ENCODE data around the gene KRT14.
"Not testable (repeated sequence)": the region's sequence is repeated elsewhere in the genome, so short reads cannot be mapped to it uniquely, and the experiment has no call there.

The KRT14 gene

GRCh38 chr17:41631025-41631897 is 44.6 kb upstream of the KRT14 start:
- TF ChIP-seq, protein P1, sequence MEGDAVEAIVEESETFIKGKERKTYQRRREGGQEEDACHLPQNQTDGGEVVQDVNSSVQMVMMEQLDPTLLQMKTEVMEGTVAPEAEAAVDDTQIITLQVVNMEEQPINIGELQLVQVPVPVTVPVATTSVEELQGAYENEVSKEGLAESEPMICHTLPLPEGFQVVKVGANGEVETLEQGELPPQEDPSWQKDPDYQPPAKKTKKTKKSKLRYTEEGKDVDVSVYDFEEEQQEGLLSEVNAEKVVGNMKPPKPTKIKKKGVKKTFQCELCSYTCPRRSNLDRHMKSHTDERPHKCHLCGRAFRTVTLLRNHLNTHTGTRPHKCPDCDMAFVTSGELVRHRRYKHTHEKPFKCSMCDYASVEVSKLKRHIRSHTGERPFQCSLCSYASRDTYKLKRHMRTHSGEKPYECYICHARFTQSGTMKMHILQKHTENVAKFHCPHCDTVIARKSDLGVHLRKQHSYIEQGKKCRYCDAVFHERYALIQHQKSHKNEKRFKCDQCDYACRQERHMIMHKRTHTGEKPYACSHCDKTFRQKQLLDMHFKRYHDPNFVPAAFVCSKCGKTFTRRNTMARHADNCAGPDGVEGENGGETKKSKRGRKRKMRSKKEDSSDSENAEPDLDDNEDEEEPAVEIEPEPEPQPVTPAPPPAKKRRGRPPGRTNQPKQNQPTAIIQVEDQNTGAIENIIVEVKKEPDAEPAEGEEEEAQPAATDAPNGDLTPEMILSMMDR (conservative IDR thresholded peaks at IDR 0.05): no peak
- H3K27ac ChIP-seq: no peak overlapping the region

DNA sequence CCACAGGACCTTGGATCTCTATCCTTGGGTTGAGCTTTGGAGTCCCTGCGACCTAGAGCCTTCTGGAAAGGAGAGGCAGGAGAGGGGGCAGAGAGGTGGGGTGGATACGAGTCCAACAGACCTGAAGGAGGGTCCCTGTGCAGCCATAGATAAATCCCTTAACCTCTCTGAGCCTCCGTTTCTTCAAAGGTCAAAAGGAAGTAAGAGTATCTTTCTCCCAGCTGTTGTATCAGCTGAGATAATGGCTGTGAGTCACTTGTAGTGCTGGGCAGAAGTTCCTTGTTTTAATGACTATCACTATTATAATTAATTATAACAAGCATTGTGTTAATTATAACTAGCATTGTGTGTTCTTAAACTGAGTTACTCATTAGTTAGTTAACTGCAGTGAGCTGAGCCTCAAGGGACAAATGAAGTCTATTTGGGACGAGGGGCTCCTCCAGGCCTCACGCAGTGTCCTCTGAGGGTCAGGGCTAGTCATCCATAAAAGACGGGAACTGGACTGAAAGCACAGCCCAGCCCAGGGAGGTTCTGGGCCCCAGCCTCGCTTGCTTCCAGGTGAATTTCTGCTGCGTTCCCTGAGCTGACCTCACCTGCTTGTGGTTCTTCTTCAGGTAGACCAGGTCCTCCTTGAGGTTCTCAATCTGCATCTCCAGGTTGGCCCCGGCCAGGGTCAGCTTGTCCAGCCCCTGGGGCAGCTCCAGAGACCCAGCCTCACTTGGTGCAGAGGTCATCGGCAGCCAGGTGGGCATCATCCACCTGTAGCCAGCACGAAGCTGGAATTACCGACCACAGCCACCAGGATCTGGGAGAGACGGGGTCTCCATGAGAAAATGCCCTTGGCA is 43.4 kb upstream of the KRT14 start:
- no peak overlapping the region for H3K27ac ChIP-seq
- TF ChIP-seq, protein P1 (conservative IDR thresholded peaks at IDR 0.05): no peak

DNA sequence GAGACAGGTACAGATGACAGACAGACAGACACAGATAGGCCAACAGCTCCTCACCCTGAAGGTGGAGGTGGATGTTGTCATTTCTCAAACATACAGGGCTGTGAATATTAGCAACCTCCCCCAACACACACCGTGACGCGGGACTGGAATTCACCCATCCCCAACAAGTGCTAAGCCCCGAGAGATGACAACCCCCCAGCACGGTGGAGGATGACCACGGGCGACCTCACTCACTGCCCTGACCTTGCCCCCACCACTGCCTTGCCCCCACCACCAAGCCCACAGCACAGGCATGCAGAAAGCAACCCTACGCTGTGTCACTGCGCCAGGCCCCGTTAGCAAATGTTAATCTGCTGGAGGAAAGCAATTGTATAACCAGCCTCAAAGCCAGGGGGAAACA is 42.6 kb upstream of the KRT14 start:
- TF ChIP-seq, protein P1 (conservative IDR thresholded peaks at IDR 0.05): no peak
- H3K27ac ChIP-seq: no peak overlapping the region

- not testable (repeated sequence) for H3K27ac ChIP-seq
Observed at GRCh38 chr17:41628621-41629255, 42.0 kb upstream of the KRT14 start.

- H3K27ac ChIP-seq: not testable (repeated sequence)
Observed at GRCh38 chr17:41628073-41628370, 41.3 kb upstream of the KRT14 start.

DNA sequence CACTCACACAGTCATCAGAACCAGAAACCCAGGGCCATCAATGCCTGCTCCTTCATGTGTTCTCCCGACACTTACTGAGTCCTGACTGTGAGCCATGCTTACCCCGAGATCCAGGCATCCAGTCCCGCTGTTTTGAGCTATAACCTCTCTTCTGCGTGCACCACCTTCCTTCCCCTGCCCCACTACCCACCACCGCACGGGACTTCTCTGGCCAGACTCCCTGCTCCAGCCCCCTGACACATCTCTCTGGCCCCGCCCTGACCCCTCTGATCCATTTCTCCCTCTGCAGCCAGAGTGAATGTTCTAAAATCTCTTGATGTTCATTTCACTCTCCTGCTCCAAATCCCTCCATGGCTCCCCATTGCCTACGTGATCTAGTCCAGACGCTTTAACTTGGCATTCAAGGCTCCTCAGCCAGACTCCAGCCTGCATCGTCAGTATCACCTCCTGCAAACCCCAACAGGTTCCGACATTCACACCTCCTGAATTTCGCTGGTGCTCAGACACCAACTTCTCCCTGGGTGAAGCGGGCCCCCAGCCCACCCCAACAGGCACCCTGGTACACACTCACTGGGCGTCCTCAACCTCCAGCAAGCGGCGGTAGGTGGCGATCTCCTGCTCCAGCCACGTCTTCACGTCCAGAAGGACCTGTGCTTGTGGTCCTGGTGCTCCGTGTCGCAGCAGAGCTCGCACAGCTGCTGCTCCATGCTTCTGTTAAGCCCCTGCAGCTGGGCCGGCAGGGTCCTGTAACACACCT is 40.8 kb upstream of the KRT14 start:
- TF ChIP-seq, protein P1 (conservative IDR thresholded peaks at IDR 0.05): no peak
- no peak overlapping the region for H3K27ac ChIP-seq

DNA sequence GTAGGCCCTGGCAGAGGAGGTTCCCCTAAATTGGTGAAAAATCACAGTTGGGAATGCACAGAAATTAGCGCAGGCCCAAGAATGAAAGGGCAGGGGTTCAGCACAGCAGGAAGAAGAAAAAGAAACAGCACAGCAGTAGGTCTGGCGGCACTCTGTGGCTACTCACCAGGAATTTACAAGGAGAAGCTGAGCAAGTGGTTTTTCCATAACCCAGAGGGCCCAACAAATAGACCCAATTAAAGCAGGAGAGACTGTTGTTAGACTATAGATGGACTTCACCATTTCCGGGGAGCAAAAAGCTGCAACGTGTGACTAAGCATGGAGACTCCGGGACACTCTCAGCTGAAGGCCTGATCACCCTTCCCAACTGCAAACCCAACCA is 40.2 kb upstream of the KRT14 start:
- H3K27ac ChIP-seq: not testable (repeated sequence)

GRCh38 chr17:41626028-41626913 is 39.6 kb upstream of the KRT14 start:
- H3K27ac ChIP-seq: not testable (repeated sequence)

DNA sequence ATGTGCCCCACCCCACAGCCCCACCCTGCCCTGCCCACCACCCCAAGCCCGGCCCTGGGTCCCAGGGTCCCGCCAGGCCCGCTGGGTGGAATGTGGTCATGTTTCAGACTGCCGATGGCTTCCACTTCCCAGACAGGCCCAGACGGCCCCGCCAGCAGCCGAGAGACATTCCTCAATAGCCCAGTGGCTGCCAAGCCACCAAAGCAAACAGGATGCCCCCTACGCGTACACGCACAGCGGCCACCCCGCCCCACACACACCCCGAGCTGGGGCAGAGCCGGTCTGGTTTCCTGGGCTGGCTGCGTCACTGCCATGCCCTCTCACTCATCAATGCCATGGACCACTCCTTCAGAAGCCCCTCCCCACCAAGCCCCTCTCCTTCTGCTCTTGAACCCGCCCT is 38.9 kb upstream of the KRT14 start:
- H3K27ac ChIP-seq: no peak overlapping the region
- TF ChIP-seq, protein P1 (conservative IDR thresholded peaks at IDR 0.05): no peak

Measured in VCaP (cell line).